Nephron (organoid): ENCODE data around the gene KCNJ18.
"Not testable (repeated sequence)": the region's sequence is repeated elsewhere in the genome, so short reads cannot be mapped to it uniquely, and the experiment has no call there.

Experiments
- H3K27ac Mint-ChIP-seq, 3 experiments: 2 replicates each; pipeline ENCODE4 v1.8.0; 2020; ENCODE audit warnings: mixed read lengths in 3 of 3, mild to moderate bottlenecking in 2 of 3, moderate library complexity in 1 of 3
- H3K27me3 Mint-ChIP-seq: 2 replicates; pipeline ENCODE4 v1.8.0; 2021; ENCODE audit warnings: low read depth, mild to moderate bottlenecking, moderate library complexity, mixed read lengths
- H3K36me3 Mint-ChIP-seq: 2 replicates; pipeline ENCODE4 v1.8.0; 2020; ENCODE audit warnings: low read depth, mixed read lengths
- H3K4me1 Mint-ChIP-seq: 2 replicates; pipeline ENCODE4 v1.8.0; 2020; ENCODE audit warnings: mixed read lengths
- H3K4me3 Mint-ChIP-seq, 3 experiments: 2 replicates each; pipeline ENCODE4 v1.8.0; 2020; ENCODE audit warnings: mild to moderate bottlenecking in 3 of 3, mixed read lengths in 3 of 3, moderate library complexity in 2 of 3
- H3K9me3 Mint-ChIP-seq: 2 replicates; pipeline ENCODE4 v1.8.0; 2020; ENCODE audit warnings: mixed read lengths
- CTCF ChIP-seq, 3 experiments: fragments of 200-600 bp; sonication (generic); IDR thresholded peaks; one replicate each; pipeline ENCODE4 v1.5.0; 2021; ENCODE audit warnings: antibody characterized with exemption in 3 of 3; ENCODE audit not compliant: unreplicated experiment in 3 of 3

KCNJ18 gene

GRCh38 chr17:21687136-21687953 lies 5.0 kb upstream of the KCNJ18 start:
- no peak overlapping the region for H3K4me3 Mint-ChIP-seq
- peaks cover 6% of the 10 kb centered on the region for H3K36me3 Mint-ChIP-seq
- no peak overlapping the region for H3K27ac Mint-ChIP-seq
- H3K4me1 Mint-ChIP-seq, result no peaks in the 10 kb centered on the region
- TF ChIP-seq CTCF (IDR thresholded peaks at IDR 0.05; ENCODE audit: unreplicated experiment in 3 of 3), result no peak
- peaks cover 40% of the 10 kb centered on the region for H3K9me3 Mint-ChIP-seq
- H3K27me3 Mint-ChIP-seq, result no peaks in the 10 kb centered on the region

GRCh38 chr17:21688293-21688949 lies 3.9 kb upstream of the KCNJ18 start:
- Mint-ChIP-seq H3K27me3 (no peaks in the 10 kb centered on the region), H3K36me3 (peaks cover 6% of the 10 kb centered on the region), H3K27ac (no peak overlapping the region), H3K4me1 (no peaks in the 10 kb centered on the region), H3K9me3 (peaks cover 38% of the 10 kb centered on the region), H3K4me3 (no peak overlapping the region)
- TF ChIP-seq CTCF (IDR thresholded peaks at IDR 0.05; ENCODE audit: unreplicated experiment in 3 of 3), result no peak

GRCh38 chr17:21689604-21690003 lies 2.7 kb upstream of the KCNJ18 start:
- H3K4me3 Mint-ChIP-seq, result no peak overlapping the region
- no peaks in the 10 kb centered on the region for H3K4me1 Mint-ChIP-seq
- H3K9me3 Mint-ChIP-seq, result peaks cover 40% of the 10 kb centered on the region
- H3K27ac Mint-ChIP-seq, result no peak overlapping the region
- TF ChIP-seq CTCF (IDR thresholded peaks at IDR 0.05; ENCODE audit: unreplicated experiment in 3 of 3), result no peak
- no peaks in the 10 kb centered on the region for H3K27me3 Mint-ChIP-seq
- peaks cover 6% of the 10 kb centered on the region for H3K36me3 Mint-ChIP-seq

GRCh38 chr17:21690811-21691210 lies 1.5 kb upstream of the KCNJ18 start:
- peaks cover 50% of the 10 kb centered on the region for H3K9me3 Mint-ChIP-seq
- H3K27ac Mint-ChIP-seq, H3K27me3 Mint-ChIP-seq, H3K4me1 Mint-ChIP-seq, H3K36me3 Mint-ChIP-seq, H3K4me3 Mint-ChIP-seq: not testable (repeated sequence)

- not testable (repeated sequence) for H3K4me1 Mint-ChIP-seq, H3K27me3 Mint-ChIP-seq, H3K36me3 Mint-ChIP-seq, H3K27ac Mint-ChIP-seq, H3K4me3 Mint-ChIP-seq
- peaks cover 49% of the 10 kb centered on the region for H3K9me3 Mint-ChIP-seq
Observed at GRCh38 chr17:21691481-21691880, 842 bp upstream of the KCNJ18 start.

- H3K27me3 Mint-ChIP-seq, H3K27ac Mint-ChIP-seq, H3K36me3 Mint-ChIP-seq, H3K4me1 Mint-ChIP-seq, H3K4me3 Mint-ChIP-seq: not testable (repeated sequence)
- H3K9me3 Mint-ChIP-seq, result peaks cover 49% of the 10 kb centered on the region
Observed at GRCh38 chr17:21692704-21693065, 362 bp downstream of the KCNJ18 start.

GRCh38 chr17:21693391-21693796 lies 1.1 kb downstream of the KCNJ18 start:
- H3K27ac Mint-ChIP-seq, H3K27me3 Mint-ChIP-seq, H3K4me1 Mint-ChIP-seq, H3K36me3 Mint-ChIP-seq, H3K4me3 Mint-ChIP-seq: not testable (repeated sequence)
- H3K9me3 Mint-ChIP-seq, result peaks cover 46% of the 10 kb centered on the region

GRCh38 chr17:21693937-21694336 lies 1.6 kb downstream of the KCNJ18 start:
- H3K36me3 Mint-ChIP-seq, H3K27me3 Mint-ChIP-seq, H3K27ac Mint-ChIP-seq, H3K4me3 Mint-ChIP-seq, H3K4me1 Mint-ChIP-seq: not testable (repeated sequence)
- peaks cover 46% of the 10 kb centered on the region for H3K9me3 Mint-ChIP-seq

- not testable (repeated sequence) for H3K27ac Mint-ChIP-seq, H3K4me1 Mint-ChIP-seq, H3K27me3 Mint-ChIP-seq, H3K4me3 Mint-ChIP-seq, H3K36me3 Mint-ChIP-seq
- peaks cover 35% of the 10 kb centered on the region for H3K9me3 Mint-ChIP-seq
Observed at GRCh38 chr17:21696227-21696626, 3.9 kb downstream of the KCNJ18 start.

- not testable (repeated sequence) for H3K27ac Mint-ChIP-seq, H3K36me3 Mint-ChIP-seq, H3K4me1 Mint-ChIP-seq, H3K27me3 Mint-ChIP-seq, H3K4me3 Mint-ChIP-seq
- H3K9me3 Mint-ChIP-seq, result peaks cover 31% of the 10 kb centered on the region
Observed at GRCh38 chr17:21696842-21697507, 4.7 kb downstream of the KCNJ18 start.

GRCh38 chr17:21697508-21697860 lies 5.2 kb downstream of the KCNJ18 start:
- H3K36me3 Mint-ChIP-seq, H3K4me1 Mint-ChIP-seq, H3K27me3 Mint-ChIP-seq, H3K27ac Mint-ChIP-seq, H3K4me3 Mint-ChIP-seq: not testable (repeated sequence)
- H3K9me3 Mint-ChIP-seq, result peaks cover 31% of the 10 kb centered on the region
